Measurements from ENCODE around the gene TC2N. TPM values are rescaled to one million over a fixed set of nuclear protein-coding genes. Genes with fewer than 3 reads are reported as not detected.
"Not testable (repeated sequence)": the region's sequence is repeated elsewhere in the genome, so short reads cannot be mapped to it uniquely, and the experiment has no call there.

Gene TC2N
- total RNA-seq, 2 donors from 2014 or later = 3.9 to 12.5 TPM

DNA sequence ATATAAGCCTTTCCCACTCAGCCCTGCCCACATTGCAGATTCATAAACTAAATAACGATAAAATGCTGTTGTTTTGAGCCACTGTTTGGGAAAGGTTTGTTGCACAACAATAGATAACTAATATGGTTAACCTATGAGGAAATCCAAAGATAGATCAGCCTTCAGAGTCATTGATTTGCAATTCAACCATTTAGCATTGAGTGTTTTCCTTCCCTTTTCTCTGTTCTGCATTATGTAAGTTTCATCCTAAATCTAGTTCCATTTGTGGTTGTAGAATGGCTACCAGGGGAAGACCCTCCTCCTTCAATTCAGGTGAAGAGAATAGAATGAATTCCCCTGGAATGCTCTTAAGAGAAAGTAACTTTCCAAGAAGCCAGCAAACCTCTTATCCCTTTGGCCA is 19.6 kb downstream of the TC2N start:
- TF ChIP-seq, protein P1, sequence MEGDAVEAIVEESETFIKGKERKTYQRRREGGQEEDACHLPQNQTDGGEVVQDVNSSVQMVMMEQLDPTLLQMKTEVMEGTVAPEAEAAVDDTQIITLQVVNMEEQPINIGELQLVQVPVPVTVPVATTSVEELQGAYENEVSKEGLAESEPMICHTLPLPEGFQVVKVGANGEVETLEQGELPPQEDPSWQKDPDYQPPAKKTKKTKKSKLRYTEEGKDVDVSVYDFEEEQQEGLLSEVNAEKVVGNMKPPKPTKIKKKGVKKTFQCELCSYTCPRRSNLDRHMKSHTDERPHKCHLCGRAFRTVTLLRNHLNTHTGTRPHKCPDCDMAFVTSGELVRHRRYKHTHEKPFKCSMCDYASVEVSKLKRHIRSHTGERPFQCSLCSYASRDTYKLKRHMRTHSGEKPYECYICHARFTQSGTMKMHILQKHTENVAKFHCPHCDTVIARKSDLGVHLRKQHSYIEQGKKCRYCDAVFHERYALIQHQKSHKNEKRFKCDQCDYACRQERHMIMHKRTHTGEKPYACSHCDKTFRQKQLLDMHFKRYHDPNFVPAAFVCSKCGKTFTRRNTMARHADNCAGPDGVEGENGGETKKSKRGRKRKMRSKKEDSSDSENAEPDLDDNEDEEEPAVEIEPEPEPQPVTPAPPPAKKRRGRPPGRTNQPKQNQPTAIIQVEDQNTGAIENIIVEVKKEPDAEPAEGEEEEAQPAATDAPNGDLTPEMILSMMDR (IDR thresholded peaks at IDR 0.05) = no peak
- no peak overlapping the region for H3K27ac ChIP-seq
- no peaks in the 10 kb centered on the region for H3K27me3 ChIP-seq
- no peak for DNase-seq (ENCODE audit: low spot score)
- H3K4me1 ChIP-seq = no peaks in the 10 kb centered on the region
- no peak overlapping the region for H3K4me3 ChIP-seq
- no peaks in the 10 kb centered on the region for H3K36me3 ChIP-seq
- no peaks in the 10 kb centered on the region for H3K9me3 ChIP-seq

GRCh38 chr14:91845652-91846051 is 21.7 kb downstream of the TC2N start:
- DNase-seq (ENCODE audit: low spot score) = no peak
- H3K27me3 ChIP-seq = no peaks in the 10 kb centered on the region
- H3K4me3 ChIP-seq = no peak overlapping the region
- no peaks in the 10 kb centered on the region for H3K36me3 ChIP-seq
- H3K27ac ChIP-seq = no peak overlapping the region
- no peaks in the 10 kb centered on the region for H3K9me3 ChIP-seq
- H3K4me1 ChIP-seq = no peaks in the 10 kb centered on the region
- TF ChIP-seq, protein P1 (IDR thresholded peaks at IDR 0.05) = no peak

DNA sequence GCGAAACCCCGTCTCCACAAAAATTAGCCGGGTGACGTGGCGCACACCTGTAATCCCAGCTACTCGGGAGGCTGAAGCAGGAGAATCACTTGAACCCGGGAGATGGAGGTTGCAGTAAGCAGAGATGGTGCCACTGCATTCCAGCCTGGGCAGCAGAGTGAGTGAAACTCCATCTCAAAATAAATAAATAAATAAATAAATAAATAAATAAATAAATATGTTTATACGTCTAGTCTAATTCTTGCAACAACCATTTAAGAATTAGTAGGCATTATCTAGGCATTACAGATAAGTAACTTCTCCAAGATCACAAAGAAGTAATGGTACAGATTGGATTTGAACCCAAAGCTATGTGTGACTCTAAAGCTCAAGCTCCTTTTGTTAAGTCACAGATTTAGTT is 22.3 kb downstream of the TC2N start:
- H3K9me3 ChIP-seq; H3K4me3 ChIP-seq; H3K27ac ChIP-seq; DNase-seq (ENCODE audit: low spot score); H3K36me3 ChIP-seq; H3K4me1 ChIP-seq; H3K27me3 ChIP-seq: not testable (repeated sequence)

GRCh38 chr14:91844029-91844428 is 23.3 kb downstream of the TC2N start:
- no peak for DNase-seq (ENCODE audit: low spot score)
- TF ChIP-seq, protein P1 (IDR thresholded peaks at IDR 0.05) = no peak
- Histone ChIP-seq H3K4me1 (no peaks in the 10 kb centered on the region), H3K9me3 (no peaks in the 10 kb centered on the region), H3K27ac (no peak overlapping the region), H3K4me3 (no peak overlapping the region), H3K27me3 (no peaks in the 10 kb centered on the region), H3K36me3 (no peaks in the 10 kb centered on the region)

DNA sequence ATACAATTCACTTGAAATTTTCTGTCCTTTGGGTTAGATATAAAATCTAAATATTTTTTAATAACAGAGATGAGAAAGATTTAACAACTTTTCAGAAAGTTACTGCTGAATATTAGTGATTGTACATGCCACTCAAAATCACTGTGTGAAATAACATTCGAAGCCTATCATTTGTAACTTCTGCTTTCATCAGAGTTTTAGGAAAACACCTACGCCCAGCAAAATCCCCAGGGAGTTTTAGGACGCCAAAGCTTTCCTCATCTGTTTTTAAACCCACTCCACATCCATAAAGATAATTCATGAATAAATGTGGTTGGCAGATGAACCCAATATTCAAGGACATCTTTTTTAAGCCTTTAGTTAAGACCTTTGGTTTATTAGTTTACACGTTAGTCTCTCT is 23.9 kb downstream of the TC2N start:
- Histone ChIP-seq H3K9me3 (no peaks in the 10 kb centered on the region), H3K4me1 (no peaks in the 10 kb centered on the region), H3K36me3 (no peaks in the 10 kb centered on the region), H3K27ac (no peak overlapping the region), H3K4me3 (no peak overlapping the region), H3K27me3 (no peaks in the 10 kb centered on the region)
- no peak for DNase-seq (ENCODE audit: low spot score)
- TF ChIP-seq, protein P1 (IDR thresholded peaks at IDR 0.05) = no peak

GRCh38 chr14:91841065-91841464 is 26.3 kb downstream of the TC2N start:
- Histone ChIP-seq H3K4me1 (peaks cover 0 to 10% of the 10 kb centered on the region in 2 donors), H3K4me3 (no peak overlapping the region), H3K36me3 (no peaks in the 10 kb centered on the region), H3K27ac (no peak overlapping the region), H3K27me3 (peaks cover 0 to 1% of the 10 kb centered on the region in 2 donors), H3K9me3 (no peaks in the 10 kb centered on the region)
- DNase-seq (ENCODE audit: low spot score) = no peak
- TF ChIP-seq, protein P1 (IDR thresholded peaks at IDR 0.05) = no peak
